Small intestine (tissue), 7 donors: ENCODE data around the gene DYNC2LI1. TPM values are rescaled to one million over a fixed set of nuclear protein-coding genes. Genes with fewer than 3 reads are reported as not detected.
A peak's percentile ranks its signal among the peaks of the same experiment; 100 is the strongest.

ENCODE experiments used
- DNase-seq, 2 donors: peaks; one replicate each; pipeline versions ENCODE4 v3.0.0 to v3.0.0-alpha.2; 2013
- FAIRE-seq: peaks from 2 replicates; lab custom pipeline; 2012; peaks lifted over from hg19 to GRCh38; lab: Jason Lieb, UNC
- H3K27ac ChIP-seq, 3 donors: one replicate each; pipeline ENCODE4 v1.5.1; 2013; ENCODE audit warnings: low read length in 2 of 3, mild to moderate bottlenecking in 2 of 3, control low read depth in 1 of 3, inconsistent platforms in 1 of 3, low read depth in 1 of 3, moderate library complexity in 1 of 3
- H3K27me3 ChIP-seq, 3 donors: one replicate each; pipeline ENCODE4 v1.6.1; 2013; ENCODE audit warnings: low read length in 3 of 3, inconsistent platforms in 1 of 3; ENCODE audit not compliant: control insufficient read depth in 3 of 3, insufficient read depth in 3 of 3
- H3K36me3 ChIP-seq, 3 donors: one replicate each; pipeline ENCODE4 v1.6.1; 2013; ENCODE audit warnings: low read length in 3 of 3, inconsistent platforms in 1 of 3, low read depth in 1 of 3, mild to moderate bottlenecking in 1 of 3, moderate library complexity in 1 of 3; ENCODE audit not compliant: control insufficient read depth in 3 of 3, insufficient read depth in 2 of 3
- H3K4me1 ChIP-seq, 3 donors: one replicate each; pipeline ENCODE4 v1.6.1; 2013; ENCODE audit warnings: low read length in 2 of 3, inconsistent platforms in 1 of 3, low read depth in 1 of 3, mild to moderate bottlenecking in 1 of 3, moderate library complexity in 1 of 3; ENCODE audit not compliant: control insufficient read depth in 3 of 3, insufficient read depth in 2 of 3
- H3K4me3 ChIP-seq, 3 donors: one replicate each; pipeline ENCODE4 v1.5.1; 2013; ENCODE audit warnings: low read length in 3 of 3, control low read depth in 1 of 3, inconsistent platforms in 1 of 3, low read depth in 1 of 3, mild to moderate bottlenecking in 1 of 3, moderate library complexity in 1 of 3
- H3K9me3 ChIP-seq, 2 donors: one replicate each; pipeline ENCODE4 v1.6.1; 2013; ENCODE audit warnings: low read depth in 1 of 2, low read length in 1 of 2; ENCODE audit not compliant: control insufficient read depth in 2 of 2, insufficient read depth in 1 of 2
- WGBS, 3 donors: extraction: QIAGEN DNeasy Blood & Tissue Kit; methylation state at CpG; one replicate each; pipeline ENCODE4 v1.1.7; 2013; 5-methylcytosine and 5-hydroxymethylcytosine counted together
- polyA plus RNA-seq, 4 donors: library from polyadenylated mRNA; stranded (reverse) in 3 of 4; unstranded in 1 of 4; fragments of 200-250 nt in 3 of 4; fragments of 120-200 nt in 1 of 4; gene quantifications; one replicate each; pipeline versions ENCODE4 v1.2.1 to v1.2.3, GENCODE V29; 2013
- donor health status: healthy with polysubstance abuse.
- donor health status: control.
- donor health status: control.
- donor health status: Bipolar disorder and iron deficiency.
- donor health status: healthy.

Gene DYNC2LI1
- polyA plus RNA-seq, 4 donors: 21.8 to 68.6 (median 48.1) TPM

GRCh38 chr2:43810888-43811287, 37.0 kb downstream of the DYNC2LI1 start:
- WGBS, 3 donors: 67 to 85% (median 74%) methylated on average over 1 of the region's 1 CpG
- peak; percentile 5 for FAIRE-seq

DNA sequence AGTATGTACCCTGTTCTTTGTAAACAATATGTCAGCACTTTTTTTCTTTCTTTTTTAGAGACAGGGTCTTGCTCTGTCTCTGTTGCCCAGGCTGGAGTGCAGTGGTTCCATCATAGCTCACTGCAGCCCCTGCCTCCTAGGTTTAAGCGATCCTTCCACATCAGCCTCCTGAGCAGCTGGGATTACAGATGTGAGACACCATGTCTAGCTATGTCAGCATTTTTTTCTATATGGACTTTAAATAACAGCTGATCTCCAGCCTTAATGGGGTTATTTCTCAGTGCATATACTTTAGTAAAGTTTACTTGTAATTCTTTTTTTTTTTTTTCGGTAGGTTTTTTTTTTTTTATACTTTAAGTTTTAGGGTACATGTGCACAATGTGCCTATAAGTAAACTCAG, 38.2 kb downstream of the DYNC2LI1 start:
- Histone ChIP-seq H3K4me1 (peaks cover 0 to 20% (median 0%) of the 10 kb centered on the region in 3 donors), H3K36me3 (peaks cover 4 to 11% (median 8%) of the 10 kb centered on the region in 3 donors), H3K9me3 (no peaks in the 10 kb centered on the region), H3K27ac (no peak overlapping the region), H3K4me3 (no peak overlapping the region), H3K27me3 (no peaks in the 10 kb centered on the region)
- FAIRE-seq (no peak), DNase-seq (no peak)
- 69 to 89% (median 88%) methylated on average over 2 of the region's 2 CpGs for WGBS, 3 donors

More at GRCh38 chr2:43810888-43811287, 37.0 kb downstream of the DYNC2LI1 start:
- H3K27me3 ChIP-seq: no peaks in the 10 kb centered on the region
- no peak for DNase-seq
- H3K4me3 ChIP-seq: no peak overlapping the region
- no peak overlapping the region for H3K27ac ChIP-seq
- H3K9me3 ChIP-seq: no peaks in the 10 kb centered on the region
- H3K36me3 ChIP-seq: peaks cover under 1 to 9% (median 6%) of the 10 kb centered on the region in 3 donors
- H3K4me1 ChIP-seq: peaks cover 0 to 31% (median 0%) of the 10 kb centered on the region in 3 donors

- H3K4me1 ChIP-seq: peaks cover 0 to 12% (median 0%) of the 10 kb centered on the region in 3 donors
- no peak for FAIRE-seq
Observed at GRCh38 chr2:43812947-43813346, 39.1 kb downstream of the DYNC2LI1 start.

GRCh38 chr2:43814711-43815110, 40.9 kb downstream of the DYNC2LI1 start:
- FAIRE-seq: no peak
- no peak for DNase-seq
- H3K9me3 ChIP-seq: no peaks in the 10 kb centered on the region
- H3K27ac ChIP-seq: no peak overlapping the region
- H3K36me3 ChIP-seq: peaks cover 4 to 14% (median 8%) of the 10 kb centered on the region in 3 donors
- H3K4me3 ChIP-seq: no peak overlapping the region
- peaks cover 0 to 17% (median 0%) of the 10 kb centered on the region in 3 donors for H3K4me1 ChIP-seq
- H3K27me3 ChIP-seq: no peaks in the 10 kb centered on the region
- WGBS, 3 donors: 74 to 96% (median 85%) methylated on average over 3 of the region's 3 CpGs

More at GRCh38 chr2:43812947-43813346, 39.1 kb downstream of the DYNC2LI1 start:
- Histone ChIP-seq H3K27me3 (no peaks in the 10 kb centered on the region), H3K9me3 (no peaks in the 10 kb centered on the region), H3K4me3 (no peak overlapping the region), H3K27ac (no peak overlapping the region), H3K36me3 (peaks cover 4 to 14% (median 8%) of the 10 kb centered on the region in 3 donors)
- 58 to 75% (median 72%) methylated on average over 2 of the region's 2 CpGs for WGBS, 3 donors
- DNase-seq: no peak

GRCh38 chr2:43818761-43819160, 44.9 kb downstream of the DYNC2LI1 start:
- H3K27me3 ChIP-seq: no peaks in the 10 kb centered on the region
- no peaks in the 10 kb centered on the region for H3K9me3 ChIP-seq
- peak; percentile 94 for FAIRE-seq
- peaks cover 0 to 21% (median 0%) of the 10 kb centered on the region in 3 donors for H3K4me1 ChIP-seq
- peaks cover 4 to 28% (median 10%) of the 10 kb centered on the region in 3 donors for H3K36me3 ChIP-seq
- 10 to 40% (median 18%) methylated on average over 5 of the region's 5 CpGs for WGBS, 3 donors
- peak; percentile 92 to 98 for DNase-seq
- peak overlapping the region in 2 of 3 donors; percentile 27 to 87 for H3K27ac ChIP-seq
- H3K4me3 ChIP-seq: no peak overlapping the region

DNA sequence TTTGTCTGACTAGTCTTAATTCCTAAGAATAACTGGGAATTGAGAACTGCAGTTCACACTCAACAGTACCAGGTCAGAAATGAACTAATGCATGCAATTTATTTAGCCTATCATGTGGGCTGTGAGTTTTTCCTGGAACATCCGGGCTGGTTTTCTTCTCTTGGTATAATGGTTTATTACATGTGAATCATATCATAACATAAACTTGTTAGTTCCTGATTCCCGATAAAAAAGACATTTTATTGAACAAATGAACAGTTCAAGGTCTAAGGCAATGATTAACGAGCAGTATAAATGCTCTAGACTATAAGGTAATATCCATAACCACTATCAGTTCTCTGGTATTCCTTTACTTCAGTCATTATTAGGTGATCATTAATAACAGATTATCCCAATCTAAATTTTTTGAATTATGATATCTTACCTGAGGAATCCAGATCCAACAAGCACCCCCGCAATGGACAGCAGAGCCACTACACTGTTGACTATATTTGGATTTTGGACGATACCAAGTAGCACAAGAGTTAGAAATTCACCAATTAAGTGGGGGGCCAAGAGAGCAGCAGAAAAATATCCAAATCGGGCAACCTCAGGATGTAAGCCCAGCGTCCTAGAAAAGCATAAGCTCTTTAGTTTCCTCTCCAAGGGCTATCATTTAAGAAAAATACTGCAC, 45.8 kb downstream of the DYNC2LI1 start:
- DNase-seq (peak; percentile 84 to 94), FAIRE-seq (peak; percentile 86)
- Histone ChIP-seq H3K36me3 (peaks cover 4 to 28% (median 15%) of the 10 kb centered on the region in 3 donors), H3K9me3 (no peaks in the 10 kb centered on the region), H3K4me3 (no peak overlapping the region), H3K27ac (peak overlapping the region in 2 of 3 donors; percentile 64 to 87), H3K4me1 (peaks cover 0 to 21% (median 0%) of the 10 kb centered on the region in 3 donors), H3K27me3 (no peaks in the 10 kb centered on the region)
- WGBS, 3 donors: 18 to 59% (median 33%) methylated on average over 7 of the region's 7 CpGs

DNA sequence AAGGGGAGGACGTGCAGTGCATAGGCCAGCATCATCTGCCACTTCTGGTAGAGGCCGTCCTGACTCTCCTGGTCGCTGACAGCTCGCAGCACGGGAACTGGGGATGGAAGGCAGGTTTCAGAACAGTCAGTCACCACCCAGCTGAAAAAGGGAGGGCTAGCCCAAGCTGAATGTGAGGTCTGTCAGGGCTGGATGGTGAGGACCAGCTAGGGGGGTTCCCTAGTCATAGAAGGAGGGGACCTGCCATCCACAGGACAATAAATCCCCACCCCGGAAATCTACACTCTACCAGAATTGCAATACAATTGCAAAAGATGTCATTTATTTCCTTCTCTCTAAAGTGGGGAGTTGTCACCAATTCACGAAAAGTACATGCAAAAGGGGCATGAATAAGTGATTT, 49.0 kb downstream of the DYNC2LI1 start:
- no peak for FAIRE-seq
- Histone ChIP-seq H3K36me3 (peaks cover 0 to 37% (median 19%) of the 10 kb centered on the region in 3 donors), H3K9me3 (no peaks in the 10 kb centered on the region), H3K27ac (no peak overlapping the region), H3K4me1 (peaks cover 0 to 21% (median 0%) of the 10 kb centered on the region in 3 donors), H3K27me3 (no peaks in the 10 kb centered on the region), H3K4me3 (no peak overlapping the region)
- DNase-seq: no peak
- WGBS, 3 donors: 82 to 89% (median 83%) methylated on average over 7 of the region's 7 CpGs

GRCh38 chr2:43823751-43824150, 49.9 kb downstream of the DYNC2LI1 start:
- no peak for DNase-seq
- no peak overlapping the region for H3K27ac ChIP-seq
- FAIRE-seq: no peak

More at GRCh38 chr2:43823751-43824150, 49.9 kb downstream of the DYNC2LI1 start:
- Histone ChIP-seq H3K4me3 (no peak overlapping the region), H3K36me3 (peaks cover 0 to 40% (median 20%) of the 10 kb centered on the region in 3 donors), H3K27me3 (no peaks in the 10 kb centered on the region), H3K4me1 (peaks cover 0 to 14% (median 0%) of the 10 kb centered on the region in 3 donors), H3K9me3 (no peaks in the 10 kb centered on the region)
- WGBS, 3 donors: 92 to 98% (median 93%) methylated on average over 11 of the region's 11 CpGs
